NCI-H345 (cell line): ENCODE results near the gene PRKCZ.

Experiments
- DNase-seq: peaks from one replicate; lab custom pipeline; 2025; lab: John Stamatoyannopoulos, UW

PRKCZ gene

GRCh38 chr1:2210084-2210653, 160.0 kb downstream of the PRKCZ start:
- DNase-seq = no peak

DNA sequence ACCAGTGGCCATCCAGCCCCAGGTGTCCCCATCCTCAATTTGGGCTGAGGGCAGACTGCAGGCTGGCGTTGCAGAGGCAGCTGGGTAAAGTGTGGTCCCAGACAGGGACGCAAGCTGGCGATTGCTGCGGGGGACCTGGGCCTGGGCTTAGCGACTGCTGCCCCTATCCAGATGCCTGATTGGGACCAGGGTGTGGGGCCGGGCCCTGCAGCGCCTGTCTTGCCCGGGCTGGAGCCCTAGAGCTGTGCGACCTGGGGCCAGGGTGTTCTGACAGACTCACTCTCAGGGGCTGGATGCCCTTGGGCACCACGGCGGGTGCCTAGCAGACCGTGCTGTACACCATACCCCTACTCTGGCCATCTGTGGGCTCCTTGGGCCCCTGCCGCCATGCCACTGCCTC, 160.6 kb downstream of the PRKCZ start:
- no peak for DNase-seq

DNA sequence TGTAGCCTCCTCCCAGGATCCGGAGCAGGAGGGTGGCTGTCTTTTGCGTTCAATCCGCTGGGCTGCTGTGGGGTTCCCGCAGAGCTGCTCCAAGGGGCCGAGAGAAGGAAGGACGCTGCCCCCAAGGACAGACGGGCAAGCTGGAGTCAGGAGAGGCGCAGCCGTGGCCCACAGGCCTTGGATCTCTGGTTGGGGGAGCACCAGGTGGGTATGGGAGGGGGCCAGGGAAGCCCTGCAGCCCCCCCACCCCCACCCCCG, 162.0 kb downstream of the PRKCZ start:
- no peak for DNase-seq

GRCh38 chr1:2212532-2213491, 162.6 kb downstream of the PRKCZ start:
- DNase-seq = no peak

GRCh38 chr1:2213576-2214505, 163.6 kb downstream of the PRKCZ start:
- DNase-seq = no peak

DNA sequence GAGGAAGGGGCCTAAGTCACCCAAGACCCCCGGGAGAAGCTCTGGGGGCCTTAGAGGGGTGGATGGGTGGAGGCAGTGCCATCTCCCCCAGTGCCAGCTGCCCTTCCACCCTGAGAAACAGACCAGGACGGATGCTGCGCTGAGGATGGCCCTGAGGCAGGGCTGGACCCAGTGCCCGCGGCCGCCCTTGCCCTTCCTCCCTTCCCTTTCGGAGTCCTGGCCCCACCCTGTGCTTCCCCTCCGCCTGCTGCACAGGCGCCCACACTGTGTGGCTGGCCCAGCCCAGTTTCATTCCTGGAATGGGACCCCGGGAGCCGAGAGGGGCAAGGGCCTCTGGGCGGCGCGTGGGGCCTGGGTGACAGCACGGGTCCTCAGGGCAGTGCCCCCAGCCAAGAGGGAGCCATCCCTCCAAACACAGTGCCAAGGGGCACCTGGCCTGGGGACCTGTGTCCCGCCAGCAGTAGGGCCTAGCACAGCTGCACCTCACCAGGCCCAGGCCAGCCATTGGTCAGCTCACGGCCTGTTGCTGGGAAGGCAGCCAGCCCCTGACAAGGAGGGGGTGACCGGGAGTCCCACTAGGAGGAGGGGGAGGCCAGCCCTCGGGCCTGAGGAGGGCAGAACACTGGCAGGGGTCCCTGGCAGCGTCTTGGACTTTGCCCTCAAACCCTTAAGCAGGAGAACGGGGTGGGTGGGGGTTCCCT, 164.5 kb downstream of the PRKCZ start:
- no peak for DNase-seq

DNA sequence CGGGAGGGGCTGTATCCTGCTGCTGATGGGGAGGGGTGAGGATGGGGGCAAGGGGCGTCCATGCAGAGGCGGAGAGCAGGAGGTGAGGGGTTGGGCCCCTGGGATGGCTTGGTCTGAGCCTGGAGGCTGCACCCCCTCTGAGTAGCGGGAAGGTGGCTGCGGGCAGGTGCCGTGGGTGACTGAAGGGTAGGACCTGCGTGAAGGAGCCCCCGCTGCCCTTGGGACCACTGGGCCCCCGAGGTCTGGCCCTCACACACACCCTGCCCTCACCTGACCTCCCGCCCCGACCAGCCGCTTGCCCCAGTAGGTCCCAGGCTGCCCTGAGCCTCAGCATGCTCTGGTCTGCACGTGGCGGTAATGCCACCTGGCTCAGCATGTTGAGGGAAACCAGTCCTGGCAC, 165.1 kb downstream of the PRKCZ start:
- no peak for DNase-seq

GRCh38 chr1:2215909-2216766, 165.9 kb downstream of the PRKCZ start:
- no peak for DNase-seq

DNA sequence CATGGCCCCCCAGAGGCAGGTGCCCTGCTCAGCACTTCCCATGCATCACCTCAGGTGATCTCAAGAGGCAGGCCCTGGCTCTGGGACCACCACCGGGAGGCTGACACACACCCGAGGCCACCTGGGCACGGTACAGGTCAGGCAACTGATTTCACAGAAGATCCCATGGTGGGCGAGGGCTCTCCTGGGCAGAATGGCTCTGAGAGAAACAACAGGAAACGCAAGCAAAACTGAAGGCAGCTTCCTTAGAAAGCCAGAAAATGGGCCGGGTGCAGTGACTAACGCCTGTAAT, 166.5 kb downstream of the PRKCZ start:
- DNase-seq = no peak

GRCh38 chr1:2221271-2221670, 171.1 kb downstream of the PRKCZ start:
- DNase-seq = no peak

GRCh38 chr1:2224170-2224584, 174.0 kb downstream of the PRKCZ start:
- no peak for DNase-seq

DNA sequence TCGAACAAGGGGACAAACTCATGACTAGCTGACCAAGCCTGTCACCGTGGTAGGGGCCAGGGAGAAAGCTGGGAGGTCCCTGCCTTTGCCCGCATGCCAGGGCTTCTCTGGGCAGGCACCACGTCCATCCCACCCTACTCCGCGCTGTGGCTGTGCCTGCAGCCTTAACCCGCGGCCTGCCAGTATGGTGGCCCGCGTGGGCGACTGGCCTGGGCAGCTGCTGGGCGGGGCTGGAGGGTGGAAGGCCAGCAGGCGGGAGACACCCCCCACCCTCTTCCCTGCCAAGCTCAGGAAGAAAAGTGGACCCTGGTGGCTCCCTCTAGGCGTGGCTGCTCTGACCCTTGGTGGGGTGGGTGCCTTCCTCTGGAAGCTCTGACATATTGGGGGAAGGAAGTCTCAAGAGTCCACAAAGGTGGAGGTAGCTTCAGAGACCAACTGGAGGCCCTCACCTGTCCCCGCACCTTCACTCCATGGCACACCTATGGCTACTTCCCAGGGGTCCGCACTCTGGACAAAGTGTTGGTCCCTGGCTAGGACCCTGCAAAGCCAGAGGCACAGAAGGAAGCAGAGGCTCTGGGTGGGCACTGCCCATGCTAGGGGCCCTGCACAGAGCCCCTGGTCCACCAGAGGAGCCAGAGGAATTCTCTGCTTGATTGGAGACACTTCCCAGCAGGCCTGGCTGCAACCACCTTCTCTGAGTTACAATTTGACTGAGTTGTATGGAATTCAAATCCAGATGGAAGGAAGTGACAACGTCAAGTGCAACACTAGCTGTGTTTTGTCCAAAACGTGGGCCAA, 174.6 kb downstream of the PRKCZ start:
- DNase-seq = no peak

DNA sequence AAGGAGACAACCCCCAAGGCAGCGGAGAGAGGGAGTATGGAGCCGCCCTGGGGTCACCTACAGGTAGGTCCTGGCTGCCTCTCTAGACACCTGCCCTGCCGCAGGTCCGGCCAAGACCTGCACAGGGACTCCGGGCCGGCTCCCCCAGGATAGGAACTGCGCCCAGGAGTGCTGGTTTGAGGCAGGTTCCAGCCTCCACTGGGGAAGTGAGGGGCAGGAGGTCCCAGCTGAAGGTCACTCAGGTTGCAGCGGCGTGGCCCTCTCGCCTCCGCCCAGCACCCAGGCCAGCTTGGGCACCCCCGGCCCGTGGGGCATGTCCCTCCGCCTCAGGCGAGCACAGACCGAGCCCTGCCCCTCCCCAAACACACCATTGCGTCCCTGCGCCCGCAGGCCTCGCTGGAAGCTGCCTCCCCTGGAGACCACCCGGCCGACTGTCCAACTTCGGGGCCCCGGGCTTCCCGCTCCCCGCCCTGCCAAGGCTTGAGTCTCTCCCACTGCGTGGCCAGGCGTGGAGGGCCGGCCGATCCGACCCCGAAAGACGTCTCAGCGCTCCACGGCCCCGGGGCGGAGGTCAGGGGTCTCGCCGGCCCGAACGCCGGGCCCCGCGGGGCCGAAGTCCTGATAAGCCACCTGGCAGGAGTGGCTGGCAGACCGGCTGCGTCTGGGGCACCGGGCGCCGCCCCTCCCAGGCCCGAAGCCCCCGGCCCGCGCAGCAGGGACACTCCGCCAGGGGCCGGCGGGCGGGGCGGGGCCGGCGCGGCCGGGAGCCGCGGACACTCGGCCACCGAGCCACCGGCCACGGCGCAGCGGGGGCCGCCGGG, 176.5 kb downstream of the PRKCZ start:
- DNase-seq = no peak

DNA sequence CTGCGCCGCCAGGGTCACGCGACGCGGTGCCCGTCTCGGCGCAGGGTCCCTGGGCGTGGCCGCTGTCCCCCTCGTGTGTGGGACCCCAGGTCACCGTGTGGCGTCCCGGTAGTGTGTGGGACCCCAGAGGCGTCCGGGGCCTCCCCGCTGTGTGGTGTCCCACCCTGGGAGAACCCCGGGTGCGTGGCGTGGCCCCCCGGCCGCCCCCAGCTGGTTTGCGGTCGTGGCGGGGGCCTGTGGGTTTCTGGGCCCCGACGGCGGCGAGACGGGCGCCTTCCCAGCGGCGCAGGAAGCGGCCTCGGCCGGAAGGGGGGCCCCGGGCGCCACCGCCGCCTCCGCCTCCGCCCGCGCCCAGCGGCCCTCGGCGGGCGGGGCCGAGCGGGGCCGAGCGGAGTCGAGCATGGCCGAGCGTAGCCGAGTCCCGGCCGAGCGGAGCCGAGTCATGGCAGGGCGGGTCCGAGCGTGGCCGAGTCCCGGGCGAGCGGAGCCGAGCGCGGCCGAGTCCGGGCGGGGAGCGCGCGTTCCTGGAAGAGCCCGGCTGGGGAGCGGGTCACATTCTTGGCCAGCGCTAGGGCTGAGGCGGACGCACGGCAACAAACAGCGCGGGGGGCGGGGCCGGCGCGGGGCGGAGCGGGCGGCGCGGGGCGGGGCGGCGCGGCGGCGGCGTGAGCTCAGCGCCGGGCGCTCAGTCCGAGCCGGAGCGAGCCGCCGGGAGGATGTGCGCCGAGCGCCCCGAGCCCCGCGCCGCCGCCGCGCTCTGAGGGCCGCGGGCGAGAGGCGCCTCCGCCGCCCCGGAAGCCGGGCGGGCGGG, 177.3 kb downstream of the PRKCZ start:
- peak; percentile 98 for DNase-seq

DNA sequence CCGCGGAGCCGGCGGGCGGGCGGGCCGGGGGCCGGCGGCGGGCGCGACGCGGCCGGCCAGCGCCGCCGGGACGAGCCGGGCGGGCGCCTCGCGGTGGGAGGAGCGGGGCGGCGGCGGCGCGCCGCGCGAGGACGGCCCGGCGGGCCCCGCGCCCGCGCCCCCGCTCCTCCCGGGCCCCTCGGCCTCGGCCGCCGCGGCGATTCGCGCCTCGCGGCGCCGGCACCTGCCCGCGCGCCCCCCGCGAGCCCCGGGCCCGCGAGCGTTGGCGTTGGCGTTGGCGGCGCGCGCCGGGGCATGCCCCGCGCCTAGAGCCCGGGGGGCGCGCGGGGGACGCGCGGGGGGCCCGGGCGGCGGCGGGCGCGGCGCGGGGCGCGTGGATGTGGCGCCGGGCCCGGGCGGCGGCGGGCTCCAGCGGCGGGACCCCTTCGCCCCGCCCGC, 178.0 kb downstream of the PRKCZ start, which contains the start of gene SKI:
SKI (plus strand) TSS at position 163 of the 438 bp plus-strand sequence. CDS start 448 bp downstream, outside the sequence.
- no peak for DNase-seq

DNA sequence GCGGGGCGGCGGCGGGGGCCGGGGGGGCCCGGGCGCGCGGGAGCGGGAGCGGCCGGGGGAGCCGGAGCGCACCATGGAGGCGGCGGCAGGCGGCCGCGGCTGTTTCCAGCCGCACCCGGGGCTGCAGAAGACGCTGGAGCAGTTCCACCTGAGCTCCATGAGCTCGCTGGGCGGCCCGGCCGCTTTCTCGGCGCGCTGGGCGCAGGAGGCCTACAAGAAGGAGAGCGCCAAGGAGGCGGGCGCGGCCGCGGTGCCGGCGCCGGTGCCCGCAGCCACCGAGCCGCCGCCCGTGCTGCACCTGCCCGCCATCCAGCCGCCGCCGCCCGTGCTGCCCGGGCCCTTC, 178.5 kb downstream of the PRKCZ start:
- DNase-seq = no peak

DNA sequence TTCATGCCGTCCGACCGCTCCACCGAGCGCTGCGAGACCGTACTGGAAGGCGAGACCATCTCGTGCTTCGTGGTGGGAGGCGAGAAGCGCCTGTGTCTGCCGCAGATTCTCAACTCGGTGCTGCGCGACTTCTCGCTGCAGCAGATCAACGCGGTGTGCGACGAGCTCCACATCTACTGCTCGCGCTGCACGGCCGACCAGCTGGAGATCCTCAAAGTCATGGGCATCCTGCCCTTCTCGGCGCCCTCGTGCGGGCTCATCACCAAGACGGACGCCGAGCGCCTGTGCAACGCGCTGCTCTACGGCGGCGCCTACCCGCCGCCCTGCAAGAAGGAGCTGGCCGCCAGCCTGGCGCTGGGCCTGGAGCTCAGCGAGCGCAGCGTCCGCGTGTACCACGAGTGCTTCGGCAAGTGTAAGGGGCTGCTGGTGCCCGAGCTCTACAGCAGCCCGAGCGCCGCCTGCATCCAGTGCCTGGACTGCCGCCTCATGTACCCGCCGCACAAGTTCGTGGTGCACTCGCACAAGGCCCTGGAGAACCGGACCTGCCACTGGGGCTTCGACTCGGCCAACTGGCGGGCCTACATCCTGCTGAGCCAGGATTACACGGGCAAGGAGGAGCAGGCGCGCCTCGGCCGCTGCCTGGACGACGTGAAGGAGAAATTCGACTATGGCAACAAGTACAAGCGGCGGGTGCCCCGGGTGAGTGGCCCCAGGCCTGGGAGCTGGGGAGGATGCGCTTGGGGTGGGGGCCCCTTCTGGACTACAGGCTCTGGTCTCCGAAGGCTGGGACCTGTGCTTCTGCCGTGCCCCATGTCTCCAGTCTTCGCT, 179.0 kb downstream of the PRKCZ start:
- peak; percentile 68 for DNase-seq
